NCI-H524 treated with DMSO at 0.1 percent for 48 hours (cell line): ENCODE measurements around the gene BACE2.
"Not testable (repeated sequence)": the region's sequence is repeated elsewhere in the genome, so short reads cannot be mapped to it uniquely, and the experiment has no call there.

Source experiments
- DNase-seq: peaks from one replicate; lab custom pipeline; 2025; lab: John Stamatoyannopoulos, UW

BACE2 gene

GRCh38 chr21:41185802-41186201 lies 17.8 kb downstream of the BACE2 start:
- DNase-seq = no peak

DNA sequence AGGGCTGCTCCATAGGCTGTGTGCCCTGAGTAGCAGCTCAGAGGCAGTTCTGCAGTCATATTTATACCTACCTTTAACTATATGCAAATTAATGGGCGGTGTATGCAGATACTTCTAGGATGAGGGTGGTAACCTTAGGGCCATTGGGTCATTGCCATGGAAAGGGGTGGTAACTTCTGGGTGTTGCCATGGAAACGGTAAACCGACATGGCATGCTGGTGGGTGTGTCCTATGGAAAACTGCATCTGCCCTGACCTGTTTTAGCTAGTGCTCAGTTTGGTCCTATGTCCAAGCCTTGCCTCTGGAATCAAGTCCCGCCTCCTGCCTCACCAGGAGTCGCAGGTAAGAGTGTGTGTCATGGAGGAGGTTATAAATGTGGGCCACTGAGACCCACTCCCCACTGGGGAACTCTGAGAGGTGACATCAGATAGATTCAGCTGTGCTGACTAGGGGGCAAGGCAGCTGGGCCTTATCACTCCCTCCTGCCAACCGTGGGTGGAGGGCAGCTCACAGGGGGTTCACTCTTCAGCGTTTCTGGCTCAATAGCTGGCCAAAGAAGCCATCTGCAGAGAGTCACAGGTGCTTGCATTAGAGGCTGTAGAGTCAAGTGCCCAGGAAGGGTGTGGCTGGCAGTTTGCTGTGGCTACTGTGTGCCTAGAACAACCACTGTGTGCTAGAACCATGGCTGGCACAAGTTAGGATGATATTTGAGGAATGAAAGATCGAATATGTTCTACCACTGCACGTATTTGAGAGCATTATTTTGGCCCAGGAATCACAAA lies 19.0 kb downstream of the BACE2 start:
- DNase-seq = no peak

DNA sequence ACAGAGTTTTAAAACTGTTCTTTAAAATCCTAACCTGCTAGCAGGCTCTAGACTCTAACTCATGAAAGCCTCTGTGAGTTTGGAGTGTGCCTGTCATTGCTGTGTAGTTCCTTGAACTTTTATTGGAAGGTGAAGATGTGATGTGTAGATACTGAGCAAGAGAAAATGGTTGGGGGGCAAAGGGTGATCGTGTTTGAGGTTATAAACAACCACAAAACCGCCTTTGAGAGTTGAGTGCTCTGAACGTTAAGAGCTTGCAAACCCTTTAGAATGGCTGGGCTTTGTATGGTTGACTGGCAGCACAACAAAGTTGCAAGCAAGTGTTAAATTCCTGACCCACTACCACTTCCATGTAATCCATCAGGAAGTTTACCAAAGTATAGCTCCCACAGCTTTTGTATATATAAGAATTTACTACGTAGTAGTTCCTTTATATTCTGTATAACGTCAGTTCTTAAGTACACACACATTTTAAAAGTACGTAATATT lies 19.6 kb downstream of the BACE2 start:
- DNase-seq = no peak

- DNase-seq = no peak
These were observed 20.7 kb downstream of the BACE2 start for GRCh38 chr21:41188486-41189149.

DNA sequence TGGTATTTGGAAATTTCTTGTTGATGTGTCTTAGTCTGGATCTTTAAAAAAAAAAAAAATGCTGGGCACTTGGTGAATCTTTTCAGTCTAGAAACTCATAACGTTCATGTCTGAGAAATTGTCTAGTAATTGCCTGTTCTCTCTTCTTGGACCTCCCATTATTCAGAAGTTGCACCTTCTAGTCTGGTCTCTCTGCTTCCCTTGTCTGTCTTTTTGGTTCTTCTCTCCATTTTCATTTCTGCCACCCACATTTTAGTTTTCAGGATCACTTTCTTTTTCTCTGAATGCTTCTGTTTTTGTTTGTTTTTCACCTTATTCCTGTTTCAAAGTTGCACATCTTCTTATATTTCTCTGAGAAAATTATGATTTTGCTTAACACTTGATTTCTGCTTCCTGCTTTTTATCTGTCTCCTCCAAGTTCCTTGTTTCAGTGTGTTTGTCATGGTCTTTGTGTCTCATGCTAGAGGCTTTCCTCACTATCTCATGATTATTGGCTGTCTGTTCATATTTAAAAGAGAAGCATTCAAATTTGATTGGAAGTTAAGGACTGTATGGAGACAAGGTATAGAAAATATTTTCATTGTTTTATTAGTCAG lies 21.3 kb downstream of the BACE2 start:
- DNase-seq = no peak

DNA sequence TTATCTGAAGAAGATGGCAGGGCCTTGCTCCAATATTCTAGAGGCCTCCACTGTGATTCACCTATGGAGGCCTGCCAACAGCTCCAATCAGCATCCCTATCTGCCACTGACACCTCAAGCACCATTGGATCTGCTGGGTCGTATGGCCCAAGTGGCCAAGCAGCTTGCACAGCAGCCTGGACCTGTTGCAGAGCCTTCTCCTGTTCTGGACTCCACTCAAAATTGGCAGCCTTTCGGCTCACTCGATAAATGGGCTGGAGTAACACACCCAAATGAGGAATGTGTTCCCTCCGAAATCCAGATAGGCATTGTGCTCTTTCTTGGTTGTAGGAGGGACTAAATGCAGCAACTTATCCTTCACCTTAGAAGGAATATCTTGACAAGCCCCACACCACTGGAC lies 24.6 kb downstream of the BACE2 start:
- DNase-seq = not testable (repeated sequence)

DNA sequence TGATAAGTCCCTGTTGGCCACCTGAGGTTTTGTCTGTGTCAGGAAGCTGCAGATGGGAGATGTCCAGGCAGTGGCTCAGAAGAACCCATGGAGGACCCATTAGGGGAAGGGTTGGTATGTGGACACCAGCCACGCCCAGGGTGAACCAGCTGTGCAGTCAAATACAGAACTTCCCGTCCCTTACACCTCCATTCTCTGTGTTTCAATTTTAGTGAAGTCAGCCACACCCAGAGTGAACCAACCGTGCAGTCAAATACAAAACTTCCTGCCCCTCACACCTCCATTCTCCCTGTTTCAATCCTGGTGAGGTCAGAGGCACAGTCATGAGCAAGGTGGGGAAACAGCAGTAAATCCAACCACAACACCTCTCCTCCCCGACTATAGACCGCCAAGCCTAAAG lies 27.4 kb downstream of the BACE2 start:
- DNase-seq = no peak

- no peak for DNase-seq
These were observed 29.0 kb downstream of the BACE2 start for GRCh38 chr21:41196993-41197392.

DNA sequence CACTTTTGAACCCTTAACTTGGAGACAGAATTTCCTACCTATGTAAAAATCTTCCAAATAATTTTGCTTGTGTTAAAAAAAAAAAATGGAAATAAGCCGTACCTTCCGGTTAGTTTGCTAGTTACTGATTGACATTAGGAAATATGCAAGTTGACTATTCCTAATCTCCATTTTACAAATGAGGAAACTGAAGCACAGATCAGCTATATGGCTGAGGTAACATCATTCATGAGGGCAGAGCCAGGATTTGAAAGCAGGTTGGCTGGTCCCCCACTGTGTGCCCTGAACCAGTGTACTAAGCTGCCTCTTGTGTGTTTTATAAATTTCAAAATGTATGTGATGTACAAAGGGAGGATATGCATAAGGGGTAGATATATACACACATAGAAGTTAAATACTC lies 29.6 kb downstream of the BACE2 start:
- no peak for DNase-seq

DNA sequence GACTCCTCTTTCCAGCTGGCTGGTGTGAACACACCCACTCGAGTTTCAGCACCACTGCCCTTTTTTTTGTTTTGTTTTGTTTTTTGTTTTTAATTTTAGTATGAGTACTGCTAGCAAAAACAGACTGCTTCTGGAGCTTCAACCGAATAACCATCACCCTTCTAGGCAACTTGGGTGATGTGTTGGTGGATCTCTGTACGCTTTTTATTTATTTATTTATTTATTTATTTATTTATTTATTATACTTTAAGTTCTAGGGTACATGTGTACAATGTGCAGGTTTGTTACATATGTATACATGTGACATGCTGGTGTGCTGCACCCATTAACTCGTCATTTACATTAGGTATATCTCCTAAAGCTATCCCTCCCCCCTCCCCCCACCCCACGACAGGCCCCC lies 30.7 kb downstream of the BACE2 start:
- DNase-seq = not testable (repeated sequence)

DNA sequence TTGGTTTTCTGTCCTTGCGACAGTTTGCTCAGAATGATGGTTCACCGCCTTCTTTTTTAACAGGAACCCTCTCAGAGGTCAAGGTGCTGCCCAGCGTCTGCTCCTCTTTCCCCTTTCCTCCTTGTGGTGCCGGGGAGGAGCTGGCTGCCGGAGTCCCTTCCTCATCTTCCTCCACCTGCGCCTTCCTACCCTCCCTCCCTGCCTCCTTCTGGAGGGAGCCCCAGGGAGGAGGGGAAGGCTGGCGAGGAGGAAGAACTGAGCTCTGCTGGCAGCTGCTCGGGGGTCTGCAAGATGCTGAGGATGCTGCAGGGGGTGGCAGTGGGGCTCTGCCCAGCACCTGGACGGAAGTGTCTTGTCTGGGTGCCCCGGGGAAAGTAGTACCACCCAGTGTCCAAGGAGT lies 31.2 kb downstream of the BACE2 start:
- DNase-seq = no peak

DNA sequence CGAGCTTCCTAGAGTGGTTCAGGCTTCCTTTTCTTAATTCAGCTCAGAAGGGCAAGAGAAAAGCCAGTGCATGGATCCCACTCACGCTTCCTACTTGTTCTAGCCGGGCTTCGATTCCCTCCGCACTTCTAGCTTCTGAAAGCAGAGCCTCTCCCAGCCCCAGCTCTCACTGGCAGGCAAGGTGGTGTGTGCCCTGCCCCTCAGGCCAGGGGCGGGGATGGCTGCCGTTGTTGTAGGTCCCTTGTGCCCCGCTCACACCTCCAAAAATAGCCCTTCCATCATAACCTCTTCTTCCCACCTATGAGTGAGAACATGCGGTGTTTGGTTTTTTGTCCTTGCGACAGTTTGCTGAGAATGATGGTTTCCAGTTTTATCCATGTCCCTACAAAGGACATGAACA lies 31.6 kb downstream of the BACE2 start:
- DNase-seq = no peak

DNA sequence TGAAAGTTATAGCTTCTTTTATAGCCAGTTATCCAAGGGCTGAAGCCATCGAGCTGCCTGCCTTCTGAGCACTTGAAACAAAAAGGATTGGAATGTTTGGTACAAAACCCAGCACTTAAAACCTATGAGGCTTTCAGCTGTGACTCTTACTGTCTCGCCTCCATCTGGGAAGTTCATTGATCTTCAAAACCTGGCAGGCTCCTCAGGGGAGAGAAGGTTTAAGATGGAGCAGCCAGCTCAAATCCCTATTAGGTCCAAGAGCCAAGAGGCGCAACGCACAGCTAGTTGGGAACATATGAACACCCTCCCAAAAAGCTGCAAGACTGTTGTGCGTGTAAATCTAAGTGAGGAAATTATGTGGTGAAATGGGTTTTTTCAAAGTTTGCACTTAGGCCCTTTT lies 33.4 kb downstream of the BACE2 start:
- DNase-seq = no peak

- no peak for DNase-seq
These were observed 36.8 kb downstream of the BACE2 start for GRCh38 chr21:41204736-41205135.

- DNase-seq = no peak
These were observed 39.7 kb downstream of the BACE2 start for GRCh38 chr21:41207401-41208375.

DNA sequence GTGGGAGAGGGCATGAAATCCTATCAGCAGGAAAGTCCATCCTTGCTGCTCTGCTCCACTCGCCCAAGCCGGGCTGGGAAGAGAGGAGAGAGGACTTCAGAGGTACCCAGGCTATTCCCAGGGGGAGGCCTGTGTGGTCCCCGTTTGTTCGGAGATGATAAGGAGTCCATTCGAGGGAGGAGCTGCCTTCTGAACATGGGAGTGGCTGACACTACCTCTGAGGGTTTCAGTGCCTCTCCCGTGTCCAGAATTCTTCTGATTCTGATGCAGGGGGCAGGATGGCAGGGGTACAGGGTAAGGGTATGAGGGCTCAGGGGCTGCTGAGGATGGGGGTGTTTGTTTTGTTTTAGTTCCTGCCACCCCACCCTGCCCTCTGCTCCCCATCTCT lies 40.4 kb downstream of the BACE2 start:
- no peak for DNase-seq

GRCh38 chr21:41209016-41209619 lies 41.2 kb downstream of the BACE2 start:
- DNase-seq = no peak

GRCh38 chr21:41210426-41211059 lies 42.6 kb downstream of the BACE2 start:
- no peak for DNase-seq

GRCh38 chr21:41211060-41211805 lies 43.3 kb downstream of the BACE2 start:
- peak; percentile 8 for DNase-seq

- DNase-seq = no peak
These were observed 45.1 kb downstream of the BACE2 start for GRCh38 chr21:41213021-41213420.
